ENCODE measurements around the gene KCNN3. TPM values are rescaled to one million over a fixed set of nuclear protein-coding genes. Genes with fewer than 3 reads are reported as not detected.

KCNN3 gene
- total RNA-seq, 1 experiment from 2014 or later: 1.3 TPM

DNA sequence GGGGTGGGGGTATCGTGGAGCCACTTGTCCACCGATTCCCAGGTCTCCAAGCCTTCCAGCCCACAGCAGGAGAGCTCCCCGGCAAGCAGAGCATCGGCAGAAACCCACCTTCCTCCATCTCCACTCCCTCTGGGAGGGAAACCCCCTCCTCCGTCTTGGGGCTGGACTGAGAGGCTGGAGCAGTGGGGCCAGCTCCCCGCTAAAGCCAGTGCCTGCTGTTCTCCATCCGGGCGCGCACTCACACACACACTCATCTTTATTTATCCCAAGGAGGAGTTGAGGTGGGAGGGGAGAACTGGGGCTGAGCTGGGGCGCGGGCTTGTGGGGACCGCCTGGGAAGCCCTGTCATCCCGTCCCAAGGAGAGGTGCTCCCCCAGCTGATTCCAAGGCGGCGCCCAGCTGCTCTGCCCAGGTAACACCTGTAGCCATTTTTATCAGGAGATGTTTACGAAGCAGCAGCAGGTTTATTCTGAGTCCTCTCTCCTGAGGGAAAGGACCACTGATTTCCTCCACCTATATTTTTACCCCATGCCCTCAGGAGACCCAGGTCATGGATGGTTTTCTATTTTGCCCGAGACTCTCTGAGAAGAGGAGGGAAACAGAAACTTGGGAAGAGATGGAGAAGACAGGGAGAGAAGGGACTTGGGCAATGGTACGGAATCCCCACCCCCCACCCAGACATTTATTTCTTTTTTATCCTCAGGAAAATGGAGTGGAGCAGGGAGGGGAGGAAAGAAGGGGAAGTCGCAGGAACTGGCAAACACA lies 2.1 kb downstream of the KCNN3 start:
- H3K4me3 Mint-ChIP-seq: peak overlapping the region; percentile 69
- ChIA-PET POLR2A (interaction anchor here (0.6 to 0.8 kb wide), 2 partner anchors 128 to 198 kb away, joined by 3 to 4 read pairs; no protein-coding TSS in a partner anchor), CTCF (interaction anchor here (0.6 to 6.7 kb wide), 24 partner anchors 11 to 1518 kb away, joined by 3 to 95 read pairs (median 6); partner anchors contain the start of gene PBXIP1)
- TF ChIP-seq, protein P1, sequence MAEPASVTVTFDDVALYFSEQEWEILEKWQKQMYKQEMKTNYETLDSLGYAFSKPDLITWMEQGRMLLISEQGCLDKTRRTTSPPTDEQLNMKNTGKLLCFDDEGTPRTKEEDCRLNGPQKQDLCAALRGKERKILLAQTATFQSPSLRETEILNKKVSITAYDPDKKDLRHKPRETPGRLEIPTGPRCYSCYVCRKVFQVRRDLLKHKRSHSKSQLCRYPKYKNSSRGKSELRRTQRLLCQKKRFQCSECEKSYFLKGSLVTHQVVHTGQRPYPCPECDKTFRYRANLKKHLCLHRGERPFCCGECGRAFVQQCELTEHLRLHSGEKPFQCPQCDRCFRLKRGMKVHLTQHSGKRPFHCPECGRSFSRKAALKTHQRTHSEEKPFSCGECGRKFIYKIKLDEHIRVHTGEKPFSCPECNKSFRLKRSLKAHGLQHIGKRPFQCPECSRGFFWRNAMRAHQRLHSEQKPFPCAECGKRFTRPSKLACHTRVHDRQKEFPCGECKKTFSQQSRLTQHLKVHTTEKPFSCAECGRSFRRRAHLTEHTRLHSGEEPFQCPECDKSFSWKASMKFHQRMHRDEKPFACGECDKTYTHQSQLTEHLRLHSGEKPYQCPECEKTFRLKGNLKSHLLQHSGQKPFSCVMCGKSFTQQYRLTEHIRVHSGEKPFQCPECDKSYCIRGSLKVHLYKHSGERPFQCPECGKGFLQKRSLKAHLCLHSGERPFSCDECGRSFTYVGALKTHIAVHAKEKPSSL (CRISPR knock-in tag; conservative IDR thresholded peaks at IDR 0.05): no peak
- TF ChIP-seq MYBL2 (CRISPR knock-in tag; IDR thresholded peaks at IDR 0.05): no peak
- no peak for TF ChIP-seq ATF1 (CRISPR knock-in tag; IDR thresholded peaks at IDR 0.05)
- peak; percentile 51; the same call in 1 of the 2 replicates for TF ChIP-seq ZNF263 (CRISPR knock-in tag; IDR thresholded peaks at IDR 0.05; ENCODE audit: low read depth)
- H3K4me1 Mint-ChIP-seq: peaks cover 57% of the 10 kb centered on the region
- no peaks in the 10 kb centered on the region for H3K36me3 Mint-ChIP-seq
- H3K27ac Mint-ChIP-seq: no peak overlapping the region
- peaks cover 29% of the 10 kb centered on the region for H3K27me3 Mint-ChIP-seq (ENCODE audit: low read depth)
- DNase-seq (ENCODE audit: low spot score): no peak
- ATAC-seq: no peak
- H3K9me3 Mint-ChIP-seq: no peaks in the 10 kb centered on the region

DNA sequence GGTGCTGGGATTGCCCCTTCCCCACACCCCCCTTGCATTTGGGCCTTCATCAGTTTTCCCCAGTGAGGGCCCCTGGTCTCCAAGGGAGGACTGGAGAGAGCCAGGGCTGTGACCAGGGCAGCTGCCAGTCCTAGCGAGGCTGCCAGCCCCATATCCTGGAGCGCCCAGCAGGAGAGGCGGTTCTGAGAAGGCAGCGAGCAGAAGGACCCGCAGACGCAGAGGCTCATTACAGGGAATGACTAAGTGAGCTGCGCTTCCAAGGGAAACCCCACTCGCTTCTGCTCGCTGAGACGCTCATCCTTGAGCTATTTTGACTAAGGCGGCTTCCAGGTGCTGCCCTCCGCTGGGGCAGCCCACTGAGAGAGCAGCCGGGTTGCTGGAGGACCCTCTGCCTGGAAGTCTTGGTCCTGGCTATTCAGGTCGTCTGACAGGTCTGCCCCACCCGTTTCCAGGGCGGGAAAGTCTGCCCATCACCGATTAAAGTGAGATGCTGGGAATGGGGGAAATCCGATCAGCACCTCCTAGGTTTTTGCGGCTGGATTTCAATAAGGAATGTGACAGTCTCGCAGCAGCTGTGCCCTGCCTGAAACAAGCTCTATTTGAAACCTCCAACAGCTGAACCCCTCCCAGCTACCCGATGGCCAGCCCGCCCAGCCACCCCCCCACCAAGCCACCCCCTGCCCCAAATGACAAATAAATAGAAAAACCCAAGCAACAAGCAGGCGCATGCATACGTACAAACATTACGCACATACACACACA lies 2.8 kb downstream of the KCNN3 start:
- Mint-ChIP-seq H3K27me3 (ENCODE audit: low read depth) (peaks cover 29% of the 10 kb centered on the region), H3K4me3 (peak overlapping the region; percentile 26; the same call in 1 of the 2 replicates), H3K27ac (no peak overlapping the region), H3K9me3 (no peaks in the 10 kb centered on the region), H3K36me3 (no peaks in the 10 kb centered on the region), H3K4me1 (peaks cover 63% of the 10 kb centered on the region)
- ATAC-seq (no peak; the same call in 1 of the 2 replicates), DNase-seq (ENCODE audit: low spot score) (no peak)
- CTCF ChIA-PET: interaction anchor here (0.7 to 6.7 kb wide), 21 partner anchors 10 to 387 kb away, joined by 3 to 95 read pairs (median 6); partner anchors contain the start of gene PBXIP1
- POLR2A ChIA-PET: interaction anchor here (1.7 kb wide), 1 partner anchor 11 kb away, joined by 3 read pairs; no protein-coding TSS in a partner anchor
- TF ChIP-seq ZNF423 (CRISPR knock-in tag; IDR thresholded peaks at IDR 0.05): 0 out of 2 replicates have a peak, but pooled peaks have one; percentile 39
- TF ChIP-seq, protein P2, sequence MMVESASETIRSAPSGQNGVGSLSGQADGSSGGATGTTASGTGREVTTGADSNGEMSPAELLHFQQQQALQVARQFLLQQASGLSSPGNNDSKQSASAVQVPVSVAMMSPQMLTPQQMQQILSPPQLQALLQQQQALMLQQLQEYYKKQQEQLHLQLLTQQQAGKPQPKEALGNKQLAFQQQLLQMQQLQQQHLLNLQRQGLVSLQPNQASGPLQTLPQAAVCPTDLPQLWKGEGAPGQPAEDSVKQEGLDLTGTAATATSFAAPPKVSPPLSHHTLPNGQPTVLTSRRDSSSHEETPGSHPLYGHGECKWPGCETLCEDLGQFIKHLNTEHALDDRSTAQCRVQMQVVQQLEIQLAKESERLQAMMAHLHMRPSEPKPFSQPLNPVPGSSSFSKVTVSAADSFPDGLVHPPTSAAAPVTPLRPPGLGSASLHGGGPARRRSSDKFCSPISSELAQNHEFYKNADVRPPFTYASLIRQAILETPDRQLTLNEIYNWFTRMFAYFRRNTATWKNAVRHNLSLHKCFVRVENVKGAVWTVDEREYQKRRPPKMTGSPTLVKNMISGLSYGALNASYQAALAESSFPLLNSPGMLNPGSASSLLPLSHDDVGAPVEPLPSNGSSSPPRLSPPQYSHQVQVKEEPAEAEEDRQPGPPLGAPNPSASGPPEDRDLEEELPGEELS (CRISPR knock-in tag; IDR thresholded peaks at IDR 0.05): no peak

DNA sequence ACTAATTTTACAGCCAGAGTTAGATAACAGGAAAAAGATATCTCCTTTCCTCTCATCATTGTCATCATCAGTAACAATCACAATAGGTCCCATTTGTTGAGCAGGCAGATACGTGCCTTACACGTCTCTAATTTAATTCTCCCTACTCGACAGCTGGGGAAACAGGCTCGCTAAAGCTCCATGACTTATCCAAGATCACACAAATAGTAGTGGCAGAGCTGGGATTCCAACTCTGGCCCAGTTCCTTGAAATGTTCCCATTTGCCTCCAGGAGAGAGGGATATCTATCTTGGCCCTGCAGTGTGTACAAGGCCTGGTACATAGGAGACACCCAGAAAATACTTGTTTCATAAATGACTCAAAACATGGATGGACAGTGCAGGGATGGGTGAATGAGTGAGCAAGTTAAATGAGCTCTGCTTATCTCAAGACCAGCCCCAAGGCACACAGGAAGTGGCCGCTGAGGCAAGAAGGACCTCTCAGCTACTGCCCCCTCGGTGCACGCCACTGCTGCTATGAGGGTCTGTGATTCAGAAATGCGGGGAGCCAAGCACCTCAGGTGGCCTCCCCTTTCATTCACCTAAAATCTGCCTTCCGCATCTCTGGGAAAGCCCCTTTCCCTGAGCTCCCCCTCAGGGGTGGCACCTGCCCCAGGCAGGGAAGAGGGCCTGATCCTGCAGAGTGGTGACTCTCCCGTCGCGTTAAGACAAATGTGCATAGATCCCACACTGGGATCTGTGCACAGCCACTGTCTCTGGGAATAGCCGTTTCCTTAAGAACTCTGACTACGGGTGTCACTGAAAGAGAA lies 3.6 kb downstream of the KCNN3 start:
- Mint-ChIP-seq H3K36me3 (no peaks in the 10 kb centered on the region), H3K27ac (no peak overlapping the region), H3K9me3 (no peaks in the 10 kb centered on the region), H3K4me3 (no peak overlapping the region; the same call in 1 of the 2 replicates), H3K4me1 (peaks cover 67% of the 10 kb centered on the region), H3K27me3 (ENCODE audit: low read depth) (peaks cover 29% of the 10 kb centered on the region)
- POLR2A ChIA-PET: interaction anchor here (1.7 kb wide), 1 partner anchor 12 kb away, joined by 3 read pairs; no protein-coding TSS in a partner anchor
- CTCF ChIA-PET: interaction anchor here (1.1 to 6.7 kb wide), 18 partner anchors 9 to 387 kb away, joined by 3 to 95 read pairs (median 6); no protein-coding TSS in a partner anchor
- DNase-seq (ENCODE audit: low spot score): no peak
- no peak for TF ChIP-seq JUN (CRISPR knock-in tag; IDR thresholded peaks at IDR 0.05)
- no peak for TF ChIP-seq SP1 (CRISPR knock-in tag; conservative IDR thresholded peaks at IDR 0.05)
- TF ChIP-seq, protein P3, sequence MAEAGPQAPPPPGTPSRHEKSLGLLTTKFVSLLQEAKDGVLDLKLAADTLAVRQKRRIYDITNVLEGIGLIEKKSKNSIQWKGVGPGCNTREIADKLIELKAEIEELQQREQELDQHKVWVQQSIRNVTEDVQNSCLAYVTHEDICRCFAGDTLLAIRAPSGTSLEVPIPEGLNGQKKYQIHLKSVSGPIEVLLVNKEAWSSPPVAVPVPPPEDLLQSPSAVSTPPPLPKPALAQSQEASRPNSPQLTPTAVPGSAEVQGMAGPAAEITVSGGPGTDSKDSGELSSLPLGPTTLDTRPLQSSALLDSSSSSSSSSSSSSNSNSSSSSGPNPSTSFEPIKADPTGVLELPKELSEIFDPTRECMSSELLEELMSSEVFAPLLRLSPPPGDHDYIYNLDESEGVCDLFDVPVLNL (CRISPR knock-in tag; IDR thresholded peaks at IDR 0.05; ENCODE audit: borderline replicate concordance, low read depth): no peak
- TF ChIP-seq GRHL2 (CRISPR knock-in tag; IDR thresholded peaks at IDR 0.05; ENCODE audit: insufficient replicate concordance, severe bottlenecking): no peak
- TF ChIP-seq ZNF416 (CRISPR knock-in tag; IDR thresholded peaks at IDR 0.05): no peak
- TF ChIP-seq NFE2L1 (CRISPR knock-in tag; IDR thresholded peaks at IDR 0.05): no peak
- no peak for TF ChIP-seq CBFB (CRISPR knock-in tag; IDR thresholded peaks at IDR 0.05; ENCODE audit: low read depth)
- no peak for TF ChIP-seq ATF1 (CRISPR knock-in tag; IDR thresholded peaks at IDR 0.05)
- no peak for TF ChIP-seq CREM (CRISPR knock-in tag; IDR thresholded peaks at IDR 0.05)
- ATAC-seq: no peak

All from WTC11 (cell line).